Psoas muscle (tissue), 8 donors: ENCODE results near the gene MED20. TPM values are rescaled to one million over a fixed set of nuclear protein-coding genes. Genes with fewer than 3 reads are reported as not detected.

Experiments
- ATAC-seq, 4 donors: fragments of 200-7000 bp; cut with Tn5 transposase; one replicate each; pipeline ENCODE4 v1.9.1; 2020; ENCODE audit warnings: moderate library complexity in 3 of 4, mild to moderate bottlenecking in 2 of 4
- DNase-seq, 2 donors: peaks; one replicate each; pipeline ENCODE4 v3.0.0-alpha.2; 2020
- H3K27ac ChIP-seq: fragments of 200-600 bp; one replicate; pipeline ENCODE4 v1.8.0; 2022
- H3K27me3 ChIP-seq, 3 donors: fragments of 200-600 bp in 1 of 3; one replicate each; pipeline versions ENCODE4 v1.6.1 to v1.8.0; 2013 to 2022; ENCODE audit warnings: low read length in 2 of 3, mild to moderate bottlenecking in 2 of 3, moderate library complexity in 1 of 3; ENCODE audit not compliant: insufficient read depth in 3 of 3
- H3K36me3 ChIP-seq, 2 donors: fragments of 200-600 bp in 1 of 2; one replicate each; pipeline versions ENCODE4 v1.6.1 to v1.8.0; 2013 to 2022; ENCODE audit warnings: low read depth in 1 of 2, mild to moderate bottlenecking in 1 of 2, moderate library complexity in 1 of 2; ENCODE audit not compliant: insufficient read depth in 1 of 2
- H3K4me1 ChIP-seq: fragments of 200-600 bp; one replicate; pipeline ENCODE4 v1.8.0; 2022
- H3K4me3 ChIP-seq: fragments of 200-600 bp; one replicate; pipeline ENCODE4 v1.8.0; 2022; ENCODE audit warnings: mild to moderate bottlenecking
- H3K9me3 ChIP-seq: fragments of 200-600 bp; one replicate; pipeline ENCODE4 v1.8.0; 2022
- CTCF ChIP-seq: fragments of 200-600 bp; IDR thresholded peaks from one replicate; pipeline ENCODE4 v1.8.0; 2022; ENCODE audit warnings: antibody characterized with exemption
- WGBS, 3 donors: extraction: QIAGEN DNeasy Blood & Tissue Kit; methylation state at CpG; one replicate each; pipeline versions ENCODE4 v1.1.6 to v1.1.7; 2013; 5-methylcytosine and 5-hydroxymethylcytosine counted together
- intact Hi-C, 2 donors: fragments of 100-400 bp; cut with DNase I; formaldehyde crosslinking; loops; one replicate each; pipeline versions ENCODE4 v1.11.0 to v1.14.2; 2022
- polyA plus RNA-seq, 3 donors: library from polyadenylated mRNA; stranded (reverse); fragments of 200-250 nt; gene quantifications; one replicate each; pipeline ENCODE4 v1.2.3, GENCODE V29; 2013
- total RNA-seq, 4 donors: library from RNA; stranded (reverse); fragmentation: NEBNext Ultra II Directional in 2 of 4; extraction: Animal tissue kit (Norgen Biotek cat#: 25700) in 2 of 4; gene quantifications; one replicate each; pipeline versions ENCODE4 v1.2.1 to v1.2.4, GENCODE V29; 2021 to 2023
- donor health status: healthy with polysubstance abuse.
- donor health status: DM: no; HTN: no; CAD: no; lungs with moderate emphysema.
- donor health status: Bipolar disorder and iron deficiency.
- donor health status: healthy.
- donor health status: DM: yes; HTN: yes; CAD: no.
- donor health status: DM: no; HTN: no; CAD: no.
- donor health status: DM: no; HTN: no; CAD: no.
- donor health status: DM: yes; HTN: yes; CAD: no.

Gene MED20
- total and polyA plus RNA-seq, 7 donors = 9.2 to 28.1 (median 16.4) TPM

DNA sequence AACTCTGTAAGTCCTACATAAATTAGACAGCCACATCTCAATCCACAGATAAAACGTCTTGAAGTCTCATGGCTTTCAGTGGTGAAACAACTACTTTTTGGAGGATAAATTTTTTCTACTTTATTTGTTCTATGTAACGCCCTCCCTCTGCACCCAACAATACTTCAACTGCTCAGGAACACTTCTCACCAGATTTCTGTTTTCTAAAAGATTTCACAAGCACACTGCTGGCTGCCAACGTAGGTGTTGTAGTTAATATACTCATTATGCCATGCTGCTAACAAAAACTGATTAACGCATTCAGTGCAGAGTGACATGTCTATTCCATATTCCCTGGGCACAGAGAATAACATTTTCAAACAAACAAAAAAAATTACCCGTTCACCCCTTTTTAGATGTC is 36.0 kb downstream of the MED20 start:
- DNase-seq (no peak), ATAC-seq (no peak)
- WGBS, 3 donors = 89 to 95% (median 94%) methylated on average over 5 of the region's 5 CpGs
- Histone ChIP-seq H3K4me1 (no peaks in the 10 kb centered on the region), H3K36me3 (no peaks in the 10 kb centered on the region), H3K27ac (no peak overlapping the region), H3K27me3 (no peaks in the 10 kb centered on the region), H3K9me3 (no peaks in the 10 kb centered on the region), H3K4me3 (no peak overlapping the region)
- intact Hi-C loops = no loop called here
- no peak for TF ChIP-seq CTCF

- Histone ChIP-seq H3K4me1 (no peaks in the 10 kb centered on the region), H3K4me3 (no peak overlapping the region), H3K27ac (no peak overlapping the region), H3K9me3 (no peaks in the 10 kb centered on the region), H3K36me3 (no peaks in the 10 kb centered on the region), H3K27me3 (no peaks in the 10 kb centered on the region)
- intact Hi-C loops = no loop called here
- WGBS, 3 donors = 95 to 100% (median 97%) methylated on average over 1 of the region's 1 CpG
- TF ChIP-seq CTCF = no peak
- ATAC-seq (no peak), DNase-seq (no peak)
Observed at GRCh38 chr6:41881506-41881905, 39.4 kb downstream of the MED20 start.

- ATAC-seq (no peak), DNase-seq (no peak)
- intact Hi-C loops = no loop called here
- TF ChIP-seq CTCF = no peak
- H3K36me3 ChIP-seq = no peaks in the 10 kb centered on the region
- no peak overlapping the region for H3K4me3 ChIP-seq
- no peaks in the 10 kb centered on the region for H3K27me3 ChIP-seq
- no peaks in the 10 kb centered on the region for H3K9me3 ChIP-seq
- no peak overlapping the region for H3K27ac ChIP-seq
- WGBS, 3 donors = 76 to 77% (median 76%) methylated on average over 5 of the region's 5 CpGs
- peaks cover 5% of the 10 kb centered on the region for H3K4me1 ChIP-seq
Observed at GRCh38 chr6:41878961-41879405, 42.0 kb downstream of the MED20 start.

DNA sequence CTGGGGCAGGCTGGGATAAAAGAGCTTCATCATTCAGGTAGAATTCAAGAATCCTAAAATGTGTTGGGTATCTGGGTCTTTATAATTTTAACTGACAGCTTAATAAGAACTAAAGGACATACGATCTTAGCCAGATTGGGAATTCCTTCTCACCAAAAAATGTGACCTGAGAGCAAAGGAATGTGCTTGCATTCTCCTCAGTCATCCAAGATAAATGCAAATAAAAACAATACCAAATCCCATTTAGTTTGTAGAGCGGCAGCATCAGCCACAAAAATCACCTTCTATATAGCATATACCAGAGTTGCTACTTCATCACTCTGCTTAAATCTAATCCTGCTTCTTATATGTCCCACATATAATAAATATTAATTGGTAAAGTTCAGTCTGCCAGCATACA is 42.7 kb downstream of the MED20 start:
- WGBS, 3 donors = 85 to 91% (median 90%) methylated on average over 2 of the region's 2 CpGs
- DNase-seq = no peak
- ATAC-seq = no peak
- Histone ChIP-seq H3K4me1 (peaks cover 5% of the 10 kb centered on the region), H3K27ac (no peak overlapping the region), H3K36me3 (no peaks in the 10 kb centered on the region), H3K4me3 (no peak overlapping the region), H3K9me3 (no peaks in the 10 kb centered on the region), H3K27me3 (no peaks in the 10 kb centered on the region)
- no peak for TF ChIP-seq CTCF
- intact Hi-C loops = no loop called here

GRCh38 chr6:41877051-41877680 is 43.8 kb downstream of the MED20 start:
- Histone ChIP-seq H3K4me1 (peaks cover 5% of the 10 kb centered on the region), H3K27me3 (no peaks in the 10 kb centered on the region), H3K4me3 (no peak overlapping the region), H3K36me3 (no peaks in the 10 kb centered on the region), H3K27ac (no peak overlapping the region), H3K9me3 (no peaks in the 10 kb centered on the region)
- ATAC-seq = no peak
- intact Hi-C loops = no loop called here
- TF ChIP-seq CTCF = no peak
- DNase-seq = no peak
- 97 to 99% (median 99%) methylated on average over 2 of the region's 2 CpGs for WGBS, 3 donors
